ENCODE data around the gene ATAT1. TPM values are rescaled to one million over a fixed set of nuclear protein-coding genes. Genes with fewer than 3 reads are reported as not detected.
A peak's percentile ranks its signal among the peaks of the same experiment; 100 is the strongest.

Gene ATAT1
- total RNA-seq (2016; rRNA removed; fragmentation: Illumina TruSeq; extraction: Trizol): 5.4 and 9.2 TPM in 2 replicates
- 3.2 and 3.8 TPM in 2 replicates for total RNA-seq (2016; cell fraction: cytosol; rRNA removed; fragmentation: Illumina TruSeq; extraction: Trizol; ENCODE audit: low read depth)
- total RNA-seq (2016; cell fraction: insoluble cytoplasmic fraction; rRNA removed; fragmentation: Illumina TruSeq; extraction: Trizol): 4.1 and 8.8 TPM in 2 replicates
- 4.9 and 5.1 TPM in 2 replicates for total RNA-seq (2016; cell fraction: membrane; rRNA removed; fragmentation: Illumina TruSeq; extraction: Trizol)
- 15.0 and 18.1 TPM in 2 replicates for total RNA-seq (2016; cell fraction: nucleus; rRNA removed; fragmentation: Illumina TruSeq; extraction: Trizol)
- 23.4 and 23.6 TPM in 2 replicates for polyA plus RNA-seq (2011; rRNA removed)
- polyA plus RNA-seq (2011; cell fraction: cytosol; rRNA removed): 10.8 and 11.0 TPM in 2 replicates
- 109 and 119 TPM in 2 replicates for polyA plus RNA-seq (2011; cell fraction: nucleus; rRNA removed)
- polyA plus RNA-seq (2012): 20.0 and 22.9 TPM in 2 replicates
- 5.4 and 5.6 TPM in 2 replicates for polyA plus RNA-seq (2016; cell fraction: cytosol; fragmentation: Illumina TruSeq; extraction: Trizol; ENCODE audit: low read depth)
- polyA plus RNA-seq (2016; cell fraction: insoluble cytoplasmic fraction; fragmentation: Illumina TruSeq; extraction: Trizol; ENCODE audit: low read depth): 9.1 and 11.5 TPM in 2 replicates
- polyA plus RNA-seq (2016; cell fraction: membrane; fragmentation: Illumina TruSeq; extraction: Trizol; ENCODE audit: low read depth): 6.3 and 6.4 TPM in 2 replicates
- polyA plus RNA-seq (2016; cell fraction: nucleus; fragmentation: Illumina TruSeq; extraction: Trizol; ENCODE audit: insufficient read depth, low read depth): 79.3 and 83.9 TPM in 2 replicates
- 1.2 and 8.8 TPM in 2 replicates for polyA minus RNA-seq (2011; rRNA and poly(A)+ RNA removed; ENCODE audit: low replicate concordance)
- 5.5 and 8.2 TPM in 2 replicates for polyA minus RNA-seq (2011; cell fraction: cytosol; rRNA and poly(A)+ RNA removed)
- 26.5 and 34.9 TPM in 2 replicates for polyA minus RNA-seq (2011; cell fraction: nucleus; rRNA and poly(A)+ RNA removed)
- Bru-seq, nascent RNA: percentile 70 among the genes with signal in this experiment
- percentile 76 among the genes with signal in this experiment for BruChase-seq, experiment 1, labeled RNA remaining after a 6-hour chase
- percentile 82 among the genes with signal in this experiment for BruChase-seq, experiment 2, labeled RNA remaining after a 2-hour chase
- long read RNA-seq, experiment 1, partial matches to known transcripts: 2 of 8 reads
- long read RNA-seq, experiment 1, other reads (novel, unspliced or antisense): 1 of 8 reads
- long read RNA-seq, experiment 2, transcript ATAT1-206 (13 exons, 1,476 nt): major isoform, 12 of 23 reads
- long read RNA-seq, experiment 2, partial matches to known transcripts: 3 of 23 reads
- long read RNA-seq, experiment 2, other reads (novel, unspliced or antisense): 6 of 23 reads

GRCh38 chr6:30626484-30627366 is at the start of gene ATAT1:
Gene ATAT1 (plus strand): TSS chr6:30626874.
- ChIA-PET CTCF (ENCODE audit: low intra/inter-chr PET ratio, low total read pairs) (interaction anchor here (0.8 to 3.1 kb wide), 2 partner anchors 46 to 96 kb away, joined by 3 to 21 read pairs; partner anchors contain the start of gene DHX16), POLR2A (interaction anchor here (0.8 to 2.4 kb wide), 10 partner anchors 9 to 113 kb away, joined by 3 to 36 read pairs (median 4); partner anchors contain the start of genes DHX16, MDC1, MRPS18B and PPP1R10)
- DNase-seq (ENCODE audit: low spot score) (peak; percentile 88), ATAC-seq (peak; percentile 98), FAIRE-seq (peak; percentile 66)
- peaks cover 24 to 56% of the 10 kb centered on the region in 2 experiments for H3K36me3 ChIP-seq (replicated peaks in 1 of 2; ENCODE audit: control insufficient read depth in 1 of 2, insufficient read depth in 2 of 2, low read length in 2 of 2)
- H3K4me1 ChIP-seq (ENCODE audit: insufficient read depth, low read length): peaks cover 17% of the 10 kb centered on the region
- H3K9ac ChIP-seq (ENCODE audit: insufficient read depth, low read depth, low read length): peak within 1 kb of the TSS; percentile 86
- no peaks in the 10 kb centered on the region for H3K9me3 ChIP-seq (ENCODE audit: low read length)
- peaks cover 9% of the 10 kb centered on the region for H3K79me2 ChIP-seq (ENCODE audit: insufficient read depth, low read length)
- H4K20me1 ChIP-seq (ENCODE audit: insufficient read depth, low read length): no peaks in the 10 kb centered on the region
- in situ Hi-C loops (cut with HindIII; ENCODE audit: extremely low pct_ligation_motif_present, low pct_unique_long_range_greater_than_20kb) (loop anchor here (5.0 kb wide), 1 partner anchor 46 kb away; the partner anchor contains the start of gene DHX16), intact Hi-C loops (cut with micrococcal nuclease; ENCODE audit: unreplicated experiment) (loop anchor here (1.0 kb wide), 1 partner anchor 47 kb away; the partner anchor contains the start of gene DHX16)
- H2AFZ ChIP-seq (ENCODE audit: low read length): no peak within 1 kb of the TSS
- peak within 1 kb of the TSS; percentile 69 to 92 (median 72) for H3K4me3 ChIP-seq (replicated peaks in 1 of 3; ENCODE audit: insufficient read depth in 1 of 3, low read depth in 2 of 3, low read length in 3 of 3)
- peak within 1 kb of the TSS; percentile 92 for H3K4me2 ChIP-seq (ENCODE audit: low read depth, low read length)
- 11% methylated on average over 21 of the region's 36 CpGs for WGBS (ENCODE audit: low lambda C conversion rate)
- peak within 1 kb of the TSS; percentile 76 for H3K27ac ChIP-seq (ENCODE audit: extremely low read length, insufficient read depth, low read length)
- H3K27me3 ChIP-seq (ENCODE audit: control insufficient read depth in 1 of 2, insufficient read depth in 2 of 2, low read length in 2 of 2): no peaks in the 10 kb centered on the region; a peak in 1 of 5 replicates
- no TSS peak for BruUV-seq (replicated peaks)
- TF ChIP-seq NFIB (CRISPR knock-in tag; IDR thresholded peaks at IDR 0.05; ENCODE audit: borderline replicate concordance) (no peak), BATF2 (CRISPR knock-in tag; IDR thresholded peaks at IDR 0.05) (no peak), XRCC5 (optimal IDR thresholded peaks at IDR 0.05; ENCODE audit: low read length) (peak; percentile 96), ZNF703 (CRISPR knock-in tag; IDR thresholded peaks at IDR 0.05; ENCODE audit: borderline replicate concordance) (no peak), IKZF5 (CRISPR knock-in tag; IDR thresholded peaks at IDR 0.05) (peak; percentile 79; the same call in 1 of the 2 replicates), ZNF674 (CRISPR knock-in tag; IDR thresholded peaks at IDR 0.05; ENCODE audit: low read depth) (no peak), CREBL2 (CRISPR knock-in tag; IDR thresholded peaks at IDR 0.05; ENCODE audit: borderline replicate concordance) (0 out of 2 replicates have a peak, but pooled peaks have one; percentile 36), GLMP (CRISPR knock-in tag; IDR thresholded peaks at IDR 0.05; ENCODE audit: borderline replicate concordance) (no peak), HNRNPUL1 (IDR thresholded peaks at IDR 0.05; ENCODE audit: low read depth, low read length) (no peak), ZNF557 (CRISPR knock-in tag; IDR thresholded peaks at IDR 0.05) (no peak), SAFB2 (CRISPR knock-in tag; IDR thresholded peaks at IDR 0.05; ENCODE audit: borderline replicate concordance, low read depth) (no peak; the same call in 1 of the 2 replicates)
